H1 (cell line): Measurements from ENCODE around the gene TRIM52. TPM values are rescaled to one million over a fixed set of nuclear protein-coding genes. Genes with fewer than 3 reads are reported as not detected.

Experiments
- CTCF ChIA-PET: fragments of 300-600 bp; sonication (Branson Sonifier 250); formaldehyde crosslinking; loops from one replicate; lab custom pipeline; 2021; ENCODE audit not compliant: partially characterized antibody; lab: Charles Lee
- POLR2A ChIA-PET: fragments of 300-600 bp; sonication (Branson Sonifier 250); formaldehyde crosslinking; loops from one replicate; lab custom pipeline; 2021; ENCODE audit warnings: inconsistent platforms; ENCODE audit not compliant: partially characterized antibody; lab: Charles Lee
- DNase-seq, 2 experiments: peaks; one replicate each; pipeline versions ENCODE4 v3.0.0 to v3.0.0-alpha.2; 2010 to 2022; ENCODE audit warnings: low spot score in 2 of 2, low read depth in 1 of 2, mixed read lengths in 1 of 2
- FAIRE-seq: peaks from 2 replicates; lab custom pipeline; 2011; peaks lifted over from hg19 to GRCh38; lab: Jason Lieb, UNC
- H2AFZ ChIP-seq: 2 replicates; pipeline ENCODE4 v1.8.1; 2012; ENCODE audit warnings: low read length, inconsistent platforms
- H2AK5ac ChIP-seq: 2 replicates; pipeline ENCODE4 v1.6.1; 2013; ENCODE audit warnings: low read depth, low read length
- H2BK120ac ChIP-seq: replicated peaks from 2 replicates; pipeline ENCODE3; 2013; ENCODE audit warnings: low read depth, low read length, inconsistent platforms
- H2BK12ac ChIP-seq: 2 replicates; pipeline ENCODE4 v1.6.1; 2013; ENCODE audit warnings: low read depth, low read length
- H2BK15ac ChIP-seq: 2 replicates; pipeline ENCODE4 v1.6.1; 2013; ENCODE audit warnings: low read length
- H2BK20ac ChIP-seq: 2 replicates; pipeline ENCODE4 v1.6.1; 2013; ENCODE audit warnings: low read length
- H2BK5ac ChIP-seq: 2 replicates; pipeline ENCODE4 v1.6.1; 2013; ENCODE audit warnings: low read depth, low read length
- H3K14ac ChIP-seq: 2 replicates; pipeline ENCODE4 v1.6.1; 2013; ENCODE audit warnings: inconsistent platforms; ENCODE audit not compliant: insufficient read length
- H3K18ac ChIP-seq: 2 replicates; pipeline ENCODE4 v1.6.1; 2013; ENCODE audit warnings: low read length; ENCODE audit errors: extremely low read depth
- H3K23ac ChIP-seq: 2 replicates; pipeline ENCODE4 v1.6.1; 2013; ENCODE audit warnings: inconsistent platforms; ENCODE audit not compliant: insufficient read length
- H3K23me2 ChIP-seq: 2 replicates; pipeline ENCODE4 v1.6.1; 2013; ENCODE audit warnings: low read depth, low read length
- H3K27ac ChIP-seq: 2 replicates; pipeline ENCODE4 v1.6.1; 2011; ENCODE audit warnings: low read depth, low read length, inconsistent platforms
- H3K27me3 ChIP-seq, 4 experiments: replicated peaks in 1 of 4; 1 replicate in 1 of 4; 2 replicates in 3 of 4; pipeline versions ENCODE4 v1.6.1 to v1.8.1; 2011 to 2013; ENCODE audit warnings: low read length in 3 of 4, mild to moderate bottlenecking in 3 of 4, inconsistent platforms in 2 of 4, mixed read lengths in 2 of 4, moderate library complexity in 1 of 4; ENCODE audit not compliant: control insufficient read depth in 3 of 4, insufficient read depth in 3 of 4; ENCODE audit errors: extremely low read depth in 1 of 4
- H3K36me3 ChIP-seq, 4 experiments: 2 replicates each; pipeline versions ENCODE4 v1.6.1 to v1.8.1; 2011 to 2013; ENCODE audit warnings: mild to moderate bottlenecking in 4 of 4, low read length in 3 of 4, moderate library complexity in 2 of 4, control low read depth in 1 of 4, inconsistent platforms in 1 of 4; ENCODE audit not compliant: insufficient read depth in 4 of 4, control insufficient read depth in 2 of 4
- H3K4ac ChIP-seq: replicated peaks from 2 replicates; pipeline ENCODE3; 2013; ENCODE audit warnings: low read length, low read depth, mixed read lengths, inconsistent platforms; ENCODE audit not compliant: insufficient read length
- H3K4me1 ChIP-seq, 4 experiments: replicated peaks in 1 of 4; 1 replicate in 1 of 4; 2 replicates in 3 of 4; pipeline versions ENCODE4 v1.6.1 to v1.8.1; 2011 to 2013; ENCODE audit warnings: low read length in 3 of 4, inconsistent platforms in 2 of 4, mixed read lengths in 1 of 4; ENCODE audit not compliant: insufficient read depth in 4 of 4, control insufficient read depth in 3 of 4
- H3K4me2 ChIP-seq, 2 experiments: 2 replicates each; pipeline versions ENCODE4 v1.6.1 to v1.8.1; 2011 to 2013; ENCODE audit warnings: low read depth in 2 of 2, low read length in 2 of 2, control low read depth in 1 of 2, inconsistent platforms in 1 of 2, mild to moderate bottlenecking in 1 of 2; ENCODE audit not compliant: insufficient read depth in 1 of 2
- H3K4me3 ChIP-seq, 4 experiments: fragments of 200-600, 300-600 bp in 1 of 4; sonication (generic), shearing (Covaris generic), sonication (Bioruptor Twin) in 1 of 4; 2 replicates each; pipeline versions ENCODE4 v1.5.1 to v1.8.1; 2011 to 2016; ENCODE audit warnings: low read length in 4 of 4, low read depth in 3 of 4, control low read depth in 2 of 4, inconsistent platforms in 2 of 4, mild to moderate bottlenecking in 2 of 4, mixed read lengths in 1 of 4, moderate library complexity in 1 of 4; ENCODE audit not compliant: insufficient read depth in 2 of 4; ENCODE audit errors: extremely low read depth in 1 of 4
- H3K56ac ChIP-seq: replicated peaks from 2 replicates; pipeline ENCODE3; 2013; ENCODE audit warnings: low read depth, mild to moderate bottlenecking, mixed read lengths, low read length, inconsistent platforms; ENCODE audit not compliant: insufficient read length
- H3K79me1 ChIP-seq: 2 replicates; pipeline ENCODE4 v1.6.1; 2013; ENCODE audit warnings: low read depth, low read length, control low read depth
- H3K79me2 ChIP-seq, 2 experiments: 2 replicates each; pipeline versions ENCODE4 v1.6.1 to v1.8.1; 2012 to 2013; ENCODE audit warnings: low read length in 2 of 2, mild to moderate bottlenecking in 2 of 2, inconsistent platforms in 1 of 2; ENCODE audit not compliant: insufficient read depth in 2 of 2, control insufficient read depth in 1 of 2
- H3K9ac ChIP-seq, 4 experiments: replicated peaks in 1 of 4; 1 replicate in 1 of 4; 2 replicates in 3 of 4; pipeline versions ENCODE4 v1.6.1 to v1.8.1; 2011 to 2013; ENCODE audit warnings: low read depth in 3 of 4, low read length in 3 of 4, control low read depth in 2 of 4, mild to moderate bottlenecking in 2 of 4, moderate library complexity in 2 of 4, inconsistent platforms in 1 of 4; ENCODE audit errors: extremely low read depth in 1 of 4
- H3K9me3 ChIP-seq, 2 experiments: 2 replicates each; pipeline versions ENCODE4 v1.6.1 to v1.8.1; 2012 to 2013; ENCODE audit warnings: mild to moderate bottlenecking in 2 of 2, moderate library complexity in 2 of 2, control low read depth in 1 of 2, inconsistent platforms in 1 of 2, low read depth in 1 of 2, low read length in 1 of 2, mixed read lengths in 1 of 2; ENCODE audit not compliant: insufficient read depth in 2 of 2
- H4K20me1 ChIP-seq, 2 experiments: replicated peaks in 1 of 2; 2 replicates each; pipeline versions ENCODE3 to v1.8.1; 2011 to 2013; ENCODE audit warnings: inconsistent platforms in 2 of 2, low read length in 2 of 2, mild to moderate bottlenecking in 1 of 2; ENCODE audit not compliant: insufficient read depth in 2 of 2, control insufficient read depth in 1 of 2
- H4K5ac ChIP-seq: 2 replicates; pipeline ENCODE4 v1.6.1; 2013; ENCODE audit warnings: low read length, low read depth, mixed read lengths, inconsistent platforms; ENCODE audit not compliant: insufficient read length
- H4K8ac ChIP-seq: 2 replicates; pipeline ENCODE4 v1.8.0; 2013; ENCODE audit warnings: mild to moderate bottlenecking, moderate library complexity, low read length, inconsistent platforms; ENCODE audit not compliant: insufficient read depth; ENCODE audit errors: extremely low read depth
- H4K91ac ChIP-seq: replicated peaks from 2 replicates; pipeline ENCODE3; 2013; ENCODE audit warnings: low read length, mixed read lengths, inconsistent platforms; ENCODE audit not compliant: insufficient read length
- CBX5 ChIP-seq: fragments of 300-800, 300-1000 bp; sonication (generic); IDR thresholded peaks from 2 replicates; pipeline ENCODE4 v1.7.1; 2016; ENCODE audit warnings: antibody characterized with exemption, low read length, low read depth
- E2F6 ChIP-seq: IDR thresholded peaks from 2 replicates; pipeline ENCODE4 v1.6.1; 2012; ENCODE audit warnings: inconsistent platforms
- MAX ChIP-seq: IDR thresholded peaks from 2 replicates; pipeline ENCODE4 v1.6.1; 2012; ENCODE audit warnings: inconsistent platforms
- PHF8 ChIP-seq: fragments of 200-600 bp; sonication (generic); conservative IDR thresholded peaks from 2 replicates; pipeline ENCODE4 v1.7.1; 2012; ENCODE audit warnings: low read depth, mild to moderate bottlenecking, inconsistent platforms, low read length, moderate library complexity
- RAD21 ChIP-seq, 2 experiments: IDR thresholded peaks in 1 of 2; conservative IDR thresholded peaks in 1 of 2; 2 replicates each; pipeline ENCODE4 v1.6.1; 2011; ENCODE audit warnings: low read depth in 2 of 2, low read length in 2 of 2, improper control_type of control experiment in 1 of 2, inconsistent platforms in 1 of 2, mild to moderate bottlenecking in 1 of 2, moderate library complexity in 1 of 2
- RBBP5 ChIP-seq: IDR thresholded peaks from 2 replicates; pipeline ENCODE4 v1.7.1; 2012; ENCODE audit warnings: low read depth, mild to moderate bottlenecking, inconsistent platforms, low read length, moderate library complexity, borderline replicate concordance
- SAP30 ChIP-seq: fragments of 300-600 bp; sonication (generic); IDR thresholded peaks from 2 replicates; pipeline ENCODE4 v1.7.1; 2012; ENCODE audit warnings: low read length, moderate library complexity, mild to moderate bottlenecking, inconsistent platforms; ENCODE audit not compliant: insufficient read depth, insufficient replicate concordance
- TAF1 ChIP-seq: IDR thresholded peaks from 2 replicates; pipeline ENCODE4 v1.6.1; 2011; ENCODE audit warnings: mild to moderate bottlenecking, low read depth, low read length
- WGBS, 2 experiments: shearing (Covaris generic) in 1 of 2; methylation state at CpG; one replicate each; pipeline versions ENCODE4 v1.1.6 to v1.1.7; 2013 to 2015; ENCODE audit warnings: low lambda C conversion rate in 2 of 2, mixed read lengths in 2 of 2, inconsistent platforms in 1 of 2, low coverage in 1 of 2, missing lambda C conversion rate in 1 of 2; ENCODE audit not compliant: insufficient replicate concordance in 2 of 2, insufficient coverage in 1 of 2, insufficient read length in 1 of 2; ENCODE audit errors: extremely low coverage in 1 of 2, missing lambda C conversion rate in 1 of 2; 5-methylcytosine and 5-hydroxymethylcytosine counted together
- polyA plus RNA-seq, 7 experiments: library from polyadenylated mRNA; depleted of rRNA in 3 of 7; stranded (reverse) in 5 of 7; unstranded in 2 of 7; fragments of >200 nt in 5 of 7; fragments of 200-250 nt in 2 of 7; gene quantifications; 1 replicate in 5 of 7; 2 replicates in 1 of 7; 4 replicates in 1 of 7; pipeline versions ENCODE4 v1.2.1 to v1.2.3, GENCODE V29; 2011 to 2013; ENCODE audit warnings: missing spikeins in 2 of 7, mixed read lengths in 2 of 7
- total RNA-seq: library from RNA; stranded (reverse); fragmentation: NEBNext Ultra II Directional; extraction: Animal tissue kit (Norgen Biotek cat#: 25700); gene quantifications from 2 replicates; pipeline ENCODE4 v1.2.1, GENCODE V29; 2021

The TRIM52 gene
- total and polyA plus RNA-seq, 2 of the 8 experiments (the other 6 are each of a cell fraction or from before 2014, with no cell fraction given), result 4.2 to 5.7 TPM

DNA sequence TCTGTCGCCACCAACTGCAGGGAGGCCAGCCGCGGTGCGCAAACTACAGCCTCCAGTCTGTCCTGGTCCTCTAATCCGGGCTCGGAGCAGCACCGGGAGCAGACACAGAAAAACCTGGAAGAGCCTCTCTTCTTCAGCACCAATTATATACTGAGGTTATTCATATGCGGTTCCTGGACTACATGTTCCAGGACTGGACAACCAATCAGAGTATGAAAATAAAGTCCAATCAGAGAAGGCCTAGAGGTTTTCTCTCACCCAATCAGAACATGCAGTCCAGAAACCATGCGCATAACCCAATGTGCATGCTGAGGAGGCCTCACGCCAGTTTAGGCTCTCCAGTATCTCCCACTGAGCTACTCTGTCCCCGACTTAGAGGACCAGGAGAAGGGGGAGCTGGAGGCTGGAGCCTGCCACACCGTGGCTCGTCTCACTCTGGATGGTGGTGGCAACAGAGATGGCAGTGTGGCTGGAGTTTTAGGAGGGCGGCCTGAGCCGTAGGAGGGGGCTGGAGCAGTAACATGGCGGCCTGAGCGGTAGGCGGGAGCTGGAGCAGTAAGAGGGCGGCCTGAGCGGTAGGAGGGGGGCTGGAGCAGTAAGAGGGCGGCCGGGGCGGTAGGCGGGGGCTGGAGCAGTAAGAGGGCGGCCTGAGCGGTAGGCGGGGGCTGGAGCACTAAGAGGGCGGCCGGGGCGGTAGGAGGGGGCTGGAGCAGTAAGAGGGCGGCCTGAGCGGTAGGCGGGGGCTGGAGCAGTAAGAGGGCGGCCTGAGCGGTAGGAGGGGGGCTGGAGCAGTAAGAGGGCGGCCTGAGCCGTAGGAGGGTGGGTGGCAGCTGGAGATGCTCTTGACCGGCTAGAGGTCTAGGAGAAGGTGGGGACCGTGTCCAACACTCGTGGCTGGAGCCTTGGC lies 20.4 kb upstream of the TRIM52 start:
- Histone ChIP-seq H3K36me3 (peaks cover 2 to 7% (median 4%) of the 10 kb centered on the region in 4 experiments; a peak in 5 of 8 replicates), H2AFZ (peak overlapping the region; percentile 89; the same call in 1 of the 2 replicates), H4K8ac (peak overlapping the region; percentile 96; the same call in 1 of the 2 replicates), H3K4ac (peak overlapping the region; percentile 98), H3K27ac (peak overlapping the region; percentile 93), H3K14ac (no peak overlapping the region), H3K27me3 (no peaks in the 10 kb centered on the region), H3K56ac (peak overlapping the region; percentile 98), H3K4me2 (peak overlapping the region; percentile 56 to 79), H3K79me1 (no peaks in the 10 kb centered on the region; the same call in none of the 2 replicates), H3K23me2 (peaks cover 15% of the 10 kb centered on the region; the same call in 1 of the 2 replicates), H3K4me3 (peak overlapping the region; percentile 54 to 93 (median 88)), H3K4me1 (no peaks in the 10 kb centered on the region), H2BK5ac (peak overlapping the region; percentile 96; the same call in 1 of the 2 replicates), H2BK120ac (peak overlapping the region; percentile 78), H2AK5ac (no peak overlapping the region), H2BK20ac (no peak overlapping the region), H3K79me2 (peaks cover 0 to 28% of the 10 kb centered on the region in 2 experiments; a peak in 3 of 4 replicates), H3K9me3 (no peaks in the 10 kb centered on the region), H4K91ac (peak overlapping the region; percentile 19), H3K9ac (peak overlapping the region; percentile 70 to 94 (median 85)), H3K18ac (peak overlapping the region; percentile 99), H3K23ac (no peak overlapping the region), H4K5ac (peak overlapping the region; percentile 99), H2BK15ac (peak overlapping the region; percentile 95; the same call in 1 of the 2 replicates), H4K20me1 (peaks cover 4 to 8% of the 10 kb centered on the region in 2 experiments), H2BK12ac (peak overlapping the region; percentile 60; the same call in 1 of the 2 replicates)
- ChIA-PET POLR2A (interaction anchor here (0.8 to 3.8 kb wide), 16 partner anchors 10 to 118 kb away, joined by 3 to 40 read pairs (median 4); partner anchors contain the start of genes RACK1, TRIM41 and TRIM52), CTCF (interaction anchor here (0.9 to 1.6 kb wide), 4 partner anchors 21 to 106 kb away, joined by 3 to 4 read pairs (median 3); partner anchors contain the start of gene TRIM52)
- DNase-seq (peak; percentile 85 to 91), FAIRE-seq (no peak)
- WGBS, 2 experiments, result 2% methylated on average over 24 of the region's 40 CpGs; no CpG with 5 or more reads in 1 of the 2 experiments
- TF ChIP-seq CBX5 (no peak), SAP30 (peak; percentile 56), PHF8 (peak; percentile 95), E2F6 (0 out of 2 replicates have a peak, but pooled peaks have one; percentile 19), RAD21 (IDR thresholded peaks at IDR 0.05 in 1 of 2, conservative IDR thresholded peaks at IDR 0.05 in 1 of 2; ENCODE audit: low read depth in 2 of 2, low read length in 2 of 2) (no peak), MAX (peak; percentile 20), TAF1 (peak; percentile 88), RBBP5 (no peak)
